Stimulated activated CD8-positive, alpha-beta memory T cell treated with anti-CD3 and anti-CD28 coated beads, Interleukin-12 subunit alpha, Interleukin-12 subunit beta, amount 100 ng/mL, for 24 hours (primary cell): Measurements from ENCODE around the gene STK32C.

Experiments used
- DNase-seq: peaks from one replicate; pipeline ENCODE4 v3.0.0-alpha.2; 2020; ENCODE audit errors: extremely low read depth

Gene STK32C

DNA sequence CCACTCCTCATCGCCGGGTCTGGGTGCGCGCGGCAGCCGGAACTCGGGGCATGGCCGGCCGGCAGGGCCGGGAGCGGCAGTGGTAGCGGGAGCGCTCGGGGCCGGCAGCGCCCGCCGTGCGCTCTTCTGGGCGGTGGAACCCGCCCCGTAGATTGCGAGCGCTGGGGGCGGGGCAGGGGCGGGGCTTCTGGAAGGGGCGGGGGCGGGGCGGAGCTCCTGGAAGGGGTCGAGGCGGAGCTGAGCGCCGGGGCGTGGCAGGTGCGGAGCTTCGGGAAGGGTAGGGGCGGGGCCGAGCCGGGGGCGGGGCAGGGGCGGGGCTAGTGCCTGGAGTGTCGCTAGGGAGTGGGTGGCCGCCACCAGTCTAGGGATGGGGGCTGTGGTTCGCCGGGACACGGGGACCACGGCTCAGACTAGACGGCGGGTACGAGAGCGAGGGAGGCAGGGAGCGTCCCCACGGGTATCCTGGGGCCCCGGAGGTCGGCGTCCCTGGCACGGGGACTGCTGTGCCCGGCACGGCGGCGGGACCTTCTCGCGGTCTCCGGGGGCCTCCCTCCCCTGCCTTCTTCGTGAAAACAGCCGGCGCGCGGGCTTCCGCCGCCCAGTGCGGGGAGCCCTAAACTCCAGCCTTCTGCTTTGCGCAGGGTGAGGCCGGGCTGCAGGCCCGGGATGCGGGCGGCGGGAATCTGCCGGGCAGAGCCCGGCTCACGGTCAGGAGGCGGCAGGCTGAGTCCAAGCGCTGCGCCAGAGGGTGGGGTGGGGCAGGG is at the start of gene STK32C:
STK32C (minus strand) TSS at position 128 of the 764 bp plus-strand sequence; CDS start at position 11, 117 bp downstream.
- peak; percentile 75 for DNase-seq

- DNase-seq: no peak
Observed at GRCh38 chr10:132356621-132357195, 49.0 kb upstream of the STK32C start.

GRCh38 chr10:132355754-132356153 is 48.0 kb upstream of the STK32C start:
- no peak for DNase-seq

DNA sequence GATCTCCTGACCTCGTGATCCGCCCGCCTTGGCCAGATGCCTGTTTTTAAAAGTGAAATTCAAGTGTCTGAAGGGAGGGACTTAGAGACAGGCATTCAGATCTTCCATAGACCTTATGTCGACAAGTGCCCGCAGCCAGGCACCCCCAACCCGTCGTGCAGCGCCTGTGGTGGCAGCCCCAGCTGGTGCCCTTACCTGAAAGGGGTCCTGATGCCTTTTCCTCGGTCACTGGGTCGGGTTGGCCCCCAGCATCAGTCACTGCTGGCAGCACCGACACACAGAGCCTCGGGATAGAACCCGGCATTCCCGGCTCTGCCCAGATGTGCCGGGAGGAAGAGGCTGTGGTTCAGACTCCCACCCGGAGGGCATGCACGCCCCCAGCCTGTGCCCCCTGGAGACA is 47.5 kb upstream of the STK32C start:
- no peak for DNase-seq

- DNase-seq: no peak
Observed at GRCh38 chr10:132354356-132355094, 46.8 kb upstream of the STK32C start.

DNA sequence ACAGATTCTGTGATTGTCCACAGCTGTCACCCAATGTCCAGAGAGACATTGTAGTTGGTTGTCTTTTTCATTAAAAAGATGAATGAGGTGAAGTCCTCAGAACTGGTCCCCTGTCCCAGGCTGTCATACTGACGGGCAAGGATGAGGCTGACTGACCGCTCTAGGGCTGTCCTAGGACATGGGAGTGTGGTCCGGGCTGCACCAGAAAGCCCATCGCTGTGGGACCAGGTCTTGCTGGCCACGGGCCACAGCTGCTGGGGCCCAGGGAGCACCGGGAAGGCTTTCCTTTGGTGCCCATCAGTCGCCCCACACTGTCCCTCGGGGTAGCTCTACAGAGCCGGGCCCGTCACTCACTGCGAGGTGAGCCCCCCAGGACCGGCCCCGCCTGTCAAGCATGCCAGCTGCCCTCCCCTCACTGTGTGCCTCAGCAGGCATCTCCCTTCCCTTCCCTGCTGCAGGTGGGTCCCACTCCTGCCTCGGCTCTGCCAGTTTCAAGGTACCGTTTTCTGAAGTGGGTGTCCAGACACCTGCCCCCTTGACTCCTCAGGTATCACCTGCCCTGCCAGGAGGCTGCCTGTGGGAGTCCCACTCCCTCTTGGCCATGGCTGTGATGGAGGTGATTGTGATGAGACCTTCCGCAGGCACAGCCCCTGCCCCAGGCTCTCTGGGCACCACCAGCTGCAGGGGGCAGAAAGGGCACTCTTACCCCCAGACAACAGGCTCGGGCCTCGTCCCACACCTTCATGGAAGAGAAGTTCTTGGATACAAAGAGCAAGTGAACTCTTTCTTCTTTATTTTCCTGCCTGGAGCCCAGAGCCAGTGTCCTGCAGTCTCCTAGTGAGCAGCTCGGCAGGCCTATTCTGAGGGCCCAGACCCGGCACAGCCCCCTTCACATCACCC is 46.0 kb upstream of the STK32C start:
- no peak for DNase-seq

GRCh38 chr10:132352462-132353308 is 44.9 kb upstream of the STK32C start:
- peak; percentile 51 for DNase-seq

DNA sequence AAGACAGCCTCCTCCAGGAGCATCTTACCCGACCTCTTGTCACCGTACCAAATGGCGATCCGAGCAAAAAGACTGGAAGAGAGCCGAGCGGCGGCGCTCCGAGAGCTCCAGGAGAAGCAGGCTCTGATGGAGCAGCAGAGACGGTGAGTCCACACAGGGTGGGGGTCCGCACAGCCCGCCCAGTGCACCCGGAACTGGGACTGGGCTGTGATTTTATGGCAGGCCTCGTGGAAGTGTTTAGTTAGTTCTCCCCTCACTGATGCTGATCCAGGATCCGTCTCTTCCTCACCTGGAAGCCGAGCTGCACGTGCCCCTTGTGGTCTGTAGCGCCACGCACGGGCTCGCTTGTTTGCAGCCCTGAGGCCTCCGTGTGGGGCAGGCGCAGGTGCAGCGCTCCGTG is 43.9 kb upstream of the STK32C start:
- DNase-seq: no peak

GRCh38 chr10:132350946-132351345 is 43.2 kb upstream of the STK32C start:
- DNase-seq: no peak

DNA sequence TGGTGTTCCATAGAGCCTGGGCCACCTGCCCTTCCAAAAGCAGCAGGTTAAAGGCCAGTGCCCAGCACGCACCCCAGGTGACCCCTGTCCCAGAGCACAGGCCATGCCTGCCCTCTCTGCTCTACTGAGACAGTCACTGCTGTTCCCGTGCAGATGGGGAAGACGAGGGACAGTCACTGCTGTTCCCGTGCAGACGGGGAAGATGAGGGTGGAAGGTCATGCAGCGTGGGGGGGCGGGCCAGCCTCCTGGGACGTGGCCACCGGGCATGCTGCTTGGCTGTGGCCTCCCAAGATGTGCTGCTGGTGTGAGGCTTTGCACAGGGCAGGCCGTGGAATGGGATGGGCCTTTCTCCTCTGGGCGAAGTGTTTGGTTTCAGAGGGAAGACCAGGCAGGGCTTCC is 42.6 kb upstream of the STK32C start:
- no peak for DNase-seq

DNA sequence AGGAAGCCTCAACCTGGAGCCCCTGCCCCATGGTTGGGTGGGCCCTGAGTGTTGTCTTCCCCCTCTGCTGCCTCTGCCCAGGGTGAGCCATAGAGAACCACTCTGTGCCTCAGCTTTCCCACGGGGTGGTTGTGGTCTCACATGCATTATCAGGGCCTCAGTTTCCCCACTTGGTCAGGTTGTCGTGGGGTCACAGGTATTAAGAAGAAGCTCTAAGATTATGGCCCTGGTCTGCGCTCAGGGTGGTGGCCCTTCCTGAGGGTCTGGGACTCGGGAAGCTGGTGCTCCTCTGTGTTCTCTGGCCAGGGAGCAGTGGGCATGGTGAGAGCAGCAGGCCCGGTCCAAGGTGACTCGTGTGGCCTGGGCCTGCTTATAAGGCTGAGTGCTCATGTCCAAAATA is 42.0 kb upstream of the STK32C start:
- DNase-seq: no peak

DNA sequence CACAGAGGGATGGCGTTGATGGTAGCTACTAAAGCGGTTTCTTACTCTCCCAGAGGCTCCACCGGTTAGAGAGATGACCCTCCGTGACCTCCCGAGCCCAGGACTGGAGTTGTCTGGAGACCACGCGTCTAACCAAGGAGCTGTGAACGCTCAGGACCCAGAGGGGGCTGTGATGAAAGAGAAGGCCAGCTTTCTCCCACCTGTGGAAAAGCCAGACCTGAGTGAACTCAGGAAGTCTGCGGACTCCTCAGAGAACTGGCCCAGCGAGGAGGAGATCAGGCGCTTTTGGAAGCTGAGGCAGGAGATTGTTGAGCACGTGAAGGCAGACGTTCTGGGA is 40.1 kb upstream of the STK32C start:
- no peak for DNase-seq

DNA sequence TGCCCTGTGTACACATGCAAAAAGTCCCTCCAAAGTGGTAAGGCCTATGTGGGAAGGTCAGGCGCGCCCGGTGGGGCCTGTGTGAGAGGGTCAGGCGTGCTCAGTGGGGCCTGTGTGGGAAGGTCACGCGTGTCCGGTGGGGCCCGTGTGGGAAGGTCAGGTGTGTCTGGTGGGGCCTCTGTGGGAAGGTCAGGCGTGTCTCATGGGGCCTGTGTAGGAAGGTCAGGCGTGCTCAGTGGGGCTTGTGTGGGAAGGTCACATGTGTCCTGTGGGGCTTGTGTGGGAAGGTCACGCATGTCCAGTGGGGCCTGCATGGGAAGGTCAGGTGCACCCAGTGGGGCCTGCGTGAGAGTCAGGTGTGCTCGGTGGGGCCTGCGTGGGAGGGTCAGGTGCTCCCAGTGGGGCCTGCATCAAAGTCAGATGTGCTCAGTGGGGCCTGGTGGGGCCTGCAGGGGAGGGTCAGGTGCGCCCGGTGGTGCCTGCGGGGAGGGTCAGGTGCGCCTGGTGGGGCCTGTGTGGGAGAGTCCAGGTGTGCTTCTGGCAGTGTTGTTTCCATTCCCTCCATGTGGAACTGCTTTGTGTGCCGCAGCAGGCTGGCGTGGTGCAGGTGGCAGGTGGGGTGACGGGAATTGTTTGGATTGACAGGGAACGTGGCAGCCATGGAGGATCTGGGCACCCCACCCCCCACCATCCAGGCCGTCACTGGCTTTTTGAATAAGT is 39.6 kb upstream of the STK32C start:
- DNase-seq: no peak

DNA sequence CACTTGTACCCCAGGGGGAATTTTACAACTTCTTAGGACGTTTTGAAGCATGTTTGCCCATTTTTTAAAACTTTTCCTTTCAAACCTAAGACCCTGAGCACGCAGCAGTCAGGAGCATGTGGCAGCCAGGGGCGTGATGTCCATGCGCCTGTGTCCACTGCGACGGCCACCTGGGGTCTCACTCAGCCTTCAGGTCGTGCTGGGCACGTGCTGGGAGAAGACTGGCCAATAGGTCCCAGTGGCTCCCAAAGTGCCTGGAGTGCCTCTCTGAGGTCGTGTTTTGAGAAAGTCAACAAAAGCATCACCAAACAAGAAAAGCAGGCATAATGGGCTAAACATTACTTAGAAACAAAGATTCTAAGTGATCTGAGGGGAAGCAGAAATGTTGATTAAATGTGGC is 39.1 kb upstream of the STK32C start:
- no peak for DNase-seq

DNA sequence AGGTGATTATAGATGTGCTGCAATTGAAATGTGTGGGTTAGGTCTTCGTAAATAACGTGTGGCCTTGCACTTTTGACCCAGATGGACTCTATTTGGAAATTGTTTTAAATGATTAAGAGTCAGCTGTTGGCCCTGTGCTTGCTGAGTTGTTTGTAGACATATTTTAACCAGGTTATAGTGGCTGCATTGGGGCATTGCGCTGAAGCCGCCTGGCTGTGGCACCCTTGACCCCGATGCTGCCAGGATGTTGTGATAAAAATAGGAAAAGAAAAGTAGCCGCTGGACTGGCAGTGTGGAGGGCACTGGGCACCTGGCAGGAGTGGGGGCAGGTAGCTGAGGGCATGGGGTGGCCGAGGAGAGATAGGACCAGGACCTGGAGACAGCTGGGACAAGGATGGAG is 37.6 kb upstream of the STK32C start:
- DNase-seq: no peak

- DNase-seq: no peak
Observed at GRCh38 chr10:132344386-132344785, 36.6 kb upstream of the STK32C start.

- no peak for DNase-seq
Observed at GRCh38 chr10:132342553-132342952, 34.8 kb upstream of the STK32C start.

DNA sequence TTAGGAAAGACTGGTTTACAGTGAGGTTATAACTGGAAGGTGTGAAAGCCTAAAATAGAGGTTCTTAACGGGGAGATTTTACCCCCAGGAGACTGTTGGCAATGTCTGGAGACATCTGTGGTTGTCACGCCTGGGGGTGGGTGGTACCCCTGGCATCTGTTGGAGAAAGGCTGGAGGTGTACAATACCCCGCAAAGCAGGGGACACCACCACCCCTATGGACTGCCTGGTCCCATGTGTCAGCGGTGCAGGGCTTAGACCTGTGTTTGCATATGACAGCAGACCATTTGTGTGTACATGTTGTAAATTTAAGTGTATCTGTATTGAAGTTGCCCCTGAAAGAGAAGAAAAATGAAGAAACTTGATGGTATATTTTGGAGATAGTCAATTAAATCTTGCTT is 34.0 kb upstream of the STK32C start:
- no peak for DNase-seq

DNA sequence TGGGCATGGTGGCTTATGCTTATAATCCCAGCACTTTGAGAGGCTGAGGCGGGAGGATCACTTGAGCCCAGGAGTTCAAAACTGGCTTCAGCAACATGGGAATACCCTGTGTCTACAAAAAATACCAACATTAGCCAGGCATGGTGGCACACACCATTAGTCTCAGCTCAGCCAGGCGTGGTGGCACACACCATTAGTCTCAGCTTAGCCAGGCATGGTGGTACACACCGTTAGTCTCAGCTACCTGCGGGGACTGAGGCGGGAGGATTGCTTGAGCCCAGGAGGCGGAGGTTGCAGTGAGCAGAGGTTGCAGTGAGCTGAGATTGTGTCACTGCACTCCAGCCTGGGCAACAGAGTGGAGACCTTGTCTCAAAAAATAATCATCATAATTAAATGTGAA is 33.3 kb upstream of the STK32C start:
- no peak for DNase-seq

DNA sequence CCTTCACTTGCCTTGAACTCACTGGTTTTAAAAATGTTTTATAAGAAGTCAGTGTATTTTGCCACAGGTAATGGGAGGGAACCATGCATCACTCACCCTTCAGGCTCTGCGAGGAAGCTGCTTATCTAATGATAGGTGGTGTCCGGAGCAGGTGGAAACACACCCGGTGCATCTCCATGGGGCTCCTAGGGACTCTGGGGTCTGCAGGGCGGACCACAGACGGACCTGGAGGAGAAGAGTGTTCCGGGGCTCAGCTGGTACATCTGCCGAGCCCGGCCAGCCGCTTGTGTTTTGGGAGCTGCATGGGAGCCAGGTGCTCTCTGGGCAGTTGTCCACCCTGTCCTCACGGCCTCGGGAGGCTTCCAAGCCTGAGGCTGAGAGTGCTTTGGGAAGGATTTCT is 31.5 kb upstream of the STK32C start:
- DNase-seq: no peak

- no peak for DNase-seq
Observed at GRCh38 chr10:132338876-132339275, 31.1 kb upstream of the STK32C start.
